SH-SY5Y (cell line): ENCODE data around the gene RAB5IF.

Source experiments
- GATA2 ChIP-seq: IDR thresholded peaks from 2 replicates; pipeline ENCODE4 v1.6.1; 2011; ENCODE audit warnings: mild to moderate bottlenecking, low read depth, low read length
- GATA3 ChIP-seq: IDR thresholded peaks from 2 replicates; pipeline ENCODE4 v1.6.1; 2011; ENCODE audit warnings: low read depth, mild to moderate bottlenecking, low read length, moderate library complexity

GRCh38 chr20:36624068-36624943 is 18.7 kb downstream of the RAB5IF start:
- TF ChIP-seq GATA2 (no peak), GATA3 (no peak)
